Stimulated activated CD4-positive, alpha-beta T cell treated with anti-CD3 and anti-CD28 coated beads, Interleukin-4, amount 100 ng/mL, for 48 hours (primary cell): ENCODE data around the gene CHD2.

Source experiments
- DNase-seq, 2 donors: peaks; one replicate each; pipeline ENCODE4 v3.0.0-alpha.2; 2020; ENCODE audit warnings: low read depth in 2 of 2

The CHD2 gene

GRCh38 chr15:93067649-93068085 lies 167.5 kb downstream of the CHD2 start:
- no peak for DNase-seq

- no peak for DNase-seq
Measured at GRCh38 chr15:93068581-93069199, 168.6 kb downstream of the CHD2 start.

- no peak for DNase-seq
Measured at GRCh38 chr15:93070132-93070531, 170.0 kb downstream of the CHD2 start.

GRCh38 chr15:93070551-93071296 lies 170.6 kb downstream of the CHD2 start:
- DNase-seq: no peak

GRCh38 chr15:93071469-93071936 lies 171.4 kb downstream of the CHD2 start:
- no peak for DNase-seq

- DNase-seq: no peak
Measured at GRCh38 chr15:93072011-93072410, 171.9 kb downstream of the CHD2 start.

- no peak for DNase-seq
Measured at GRCh38 chr15:93072411-93073394, 172.6 kb downstream of the CHD2 start.

- no peak for DNase-seq
Measured at GRCh38 chr15:93073465-93073952, 173.4 kb downstream of the CHD2 start.

- DNase-seq: no peak
Measured at GRCh38 chr15:93074599-93074998, 174.5 kb downstream of the CHD2 start.

GRCh38 chr15:93076217-93076616 lies 176.1 kb downstream of the CHD2 start:
- no peak for DNase-seq

- no peak for DNase-seq
Measured at GRCh38 chr15:93076875-93077274, 176.8 kb downstream of the CHD2 start.
